TTC549 (cell line): Measurements from ENCODE around the gene CNTN1.
"Not testable (repeated sequence)": the region's sequence is repeated elsewhere in the genome, so short reads cannot be mapped to it uniquely, and the experiment has no call there.

ENCODE experiments used
- FAIRE-seq: peaks from 2 replicates; lab custom pipeline; 2012; peaks lifted over from hg19 to GRCh38; lab: Jason Lieb, UNC

The CNTN1 gene

DNA sequence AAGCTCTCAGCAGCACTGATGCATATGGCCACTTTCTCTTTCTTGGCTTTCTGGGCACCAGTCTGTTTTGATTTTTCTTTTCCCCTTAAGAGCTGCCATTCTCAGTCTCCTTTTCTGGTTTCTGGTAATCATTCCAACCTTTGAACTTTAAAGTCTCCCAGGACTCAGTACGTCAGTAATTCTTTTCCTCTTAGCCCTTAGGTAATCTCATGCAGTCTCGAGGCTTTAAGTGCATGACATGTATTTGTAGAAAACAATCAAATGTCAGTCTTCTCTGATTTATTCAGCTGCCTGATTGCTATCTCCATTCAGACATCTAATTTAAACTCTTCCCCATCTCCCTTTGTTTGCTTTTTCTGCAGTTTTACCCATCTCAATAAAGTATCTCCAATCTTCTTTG lies 356.8 kb downstream of the CNTN1 start:
- no peak for FAIRE-seq

DNA sequence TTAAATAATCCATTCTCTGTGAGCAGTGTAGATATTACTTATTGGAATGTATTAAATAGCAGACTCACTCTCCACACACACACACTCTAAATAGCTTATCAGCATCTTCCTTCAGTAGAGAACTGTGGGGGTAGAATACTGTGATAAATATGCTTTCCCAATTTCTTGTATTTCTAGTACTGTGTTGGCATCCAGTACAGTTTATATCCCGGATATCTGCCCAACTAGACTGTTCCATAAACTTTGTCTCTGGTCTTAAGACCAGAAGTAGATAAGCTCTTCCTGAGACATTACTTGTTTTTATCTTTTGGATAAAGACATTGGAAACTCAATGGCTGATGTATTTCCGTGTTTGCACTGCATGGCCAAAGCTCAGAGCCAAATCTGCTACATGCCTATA lies 359.7 kb downstream of the CNTN1 start:
- FAIRE-seq: no peak

DNA sequence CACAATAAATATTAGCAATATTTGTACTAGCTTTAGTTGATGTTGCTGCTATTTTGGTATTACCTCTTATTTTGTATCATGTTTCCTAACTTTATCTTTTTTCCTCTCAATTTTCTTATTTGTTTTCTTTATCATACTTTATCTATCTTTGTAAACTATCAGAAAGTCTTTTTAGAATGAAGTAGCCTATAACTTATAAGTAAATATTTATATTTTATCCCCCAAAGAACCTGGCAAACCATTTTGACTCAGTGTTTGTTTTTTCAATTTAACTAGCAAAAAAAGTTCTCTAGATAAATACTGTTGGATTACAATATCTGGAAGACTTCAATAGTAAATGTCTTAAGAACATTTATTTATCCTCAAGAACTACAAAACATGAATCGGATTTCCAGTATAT lies 360.2 kb downstream of the CNTN1 start:
- no peak for FAIRE-seq

DNA sequence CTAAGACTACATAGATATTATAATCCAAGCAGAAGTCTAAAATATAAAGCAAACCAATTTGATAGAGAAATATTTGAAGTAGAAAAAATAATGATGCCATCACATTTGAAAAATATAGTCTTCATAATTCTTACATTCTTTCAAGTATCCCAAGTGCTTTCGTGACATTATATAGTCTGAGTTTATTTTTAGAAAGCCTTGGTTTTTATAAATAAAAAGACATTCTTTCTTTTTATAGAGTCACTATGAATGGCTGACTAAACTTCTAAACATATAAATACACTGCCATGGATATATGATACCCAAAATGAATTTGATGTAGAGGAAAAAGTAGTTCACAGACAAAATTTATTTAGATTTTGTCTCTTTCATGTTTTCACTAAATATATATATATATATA lies 360.8 kb downstream of the CNTN1 start:
- no peak for FAIRE-seq

DNA sequence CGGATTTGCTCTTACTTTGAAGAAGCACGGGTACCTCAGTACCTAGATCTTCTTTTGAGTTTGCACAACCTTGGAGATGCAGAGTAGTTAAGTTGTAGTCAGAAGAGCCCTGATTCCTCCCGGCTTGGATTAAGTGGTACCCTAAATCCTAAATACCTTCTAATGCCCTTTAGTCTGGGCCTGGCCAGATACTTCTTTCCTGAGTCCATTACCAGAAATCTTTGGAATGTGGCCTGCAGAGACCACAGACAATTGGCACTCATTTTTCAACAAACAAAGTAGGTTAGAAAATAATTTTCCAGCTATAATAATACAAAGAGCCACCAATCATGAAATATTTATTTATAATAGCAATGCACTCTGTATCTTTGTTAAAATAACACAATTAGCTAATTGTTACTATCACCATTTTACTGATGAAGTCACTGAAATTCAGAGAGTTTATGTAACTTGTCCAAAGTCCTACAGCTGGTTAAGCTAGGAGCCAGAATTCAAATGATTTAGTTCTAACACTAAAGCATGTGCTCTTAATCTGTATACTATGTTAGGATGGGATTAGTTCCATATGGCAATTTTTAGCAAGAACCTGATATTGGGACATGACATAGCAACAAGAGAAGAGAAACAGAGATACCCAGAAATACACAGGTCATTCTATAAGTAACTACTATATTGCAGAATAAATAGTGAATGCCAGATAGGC lies 363.8 kb downstream of the CNTN1 start:
- no peak for FAIRE-seq

DNA sequence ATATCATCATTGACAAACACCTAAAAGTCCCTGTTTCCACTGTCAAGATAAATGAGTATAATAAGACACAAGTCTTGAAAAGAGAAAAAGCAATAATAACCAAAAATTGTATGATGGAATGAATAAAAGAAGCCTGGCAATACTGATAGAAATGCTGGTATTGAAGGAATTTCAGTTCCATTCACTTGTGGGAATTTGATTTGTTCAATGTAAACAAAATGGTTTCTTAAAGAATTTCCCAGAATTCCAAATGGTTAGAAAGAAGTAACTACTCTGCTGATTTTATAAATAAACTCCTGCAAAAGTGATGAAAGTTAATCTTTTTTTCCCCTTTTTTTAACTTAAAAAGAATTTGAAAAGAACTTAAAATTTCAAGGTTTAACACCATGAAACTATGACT lies 366.0 kb downstream of the CNTN1 start:
- no peak for FAIRE-seq

DNA sequence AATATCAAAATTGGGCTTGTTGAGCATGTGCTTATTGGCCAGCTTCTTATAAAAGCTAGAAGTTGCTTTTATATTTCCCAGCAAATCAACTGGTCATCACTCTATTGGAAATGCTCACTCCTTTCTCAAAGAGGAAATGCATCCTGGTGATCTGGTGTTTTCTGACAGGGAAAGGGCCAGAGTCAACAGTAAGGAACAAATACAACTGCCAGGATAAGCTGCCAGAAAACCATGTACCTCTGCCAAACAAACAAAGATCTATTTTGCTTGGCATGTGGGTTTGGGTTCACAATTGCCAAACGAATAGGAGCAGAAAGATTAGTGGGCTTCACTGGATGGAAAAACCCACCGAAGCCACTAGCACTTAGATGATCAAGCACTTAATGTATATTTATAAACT lies 369.0 kb downstream of the CNTN1 start:
- FAIRE-seq: no peak

DNA sequence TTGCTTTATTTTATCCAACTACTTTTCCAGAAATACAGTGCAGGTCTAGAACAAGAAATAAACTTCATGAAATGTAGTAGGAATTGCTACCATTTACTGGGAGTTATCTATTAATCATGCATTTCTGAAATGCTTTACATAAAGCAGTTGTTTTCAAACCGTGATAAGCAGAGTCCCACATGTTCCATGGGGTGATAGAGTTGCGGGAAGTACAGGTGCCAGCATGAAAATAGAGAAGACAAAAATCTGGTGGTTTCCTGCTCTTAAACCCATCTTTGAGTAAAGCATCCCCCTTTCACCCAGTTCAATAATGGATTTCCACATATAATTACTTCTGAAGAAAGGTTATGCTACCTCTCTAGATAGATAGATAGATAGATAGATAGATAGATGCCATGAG lies 372.2 kb downstream of the CNTN1 start:
- no peak for FAIRE-seq

DNA sequence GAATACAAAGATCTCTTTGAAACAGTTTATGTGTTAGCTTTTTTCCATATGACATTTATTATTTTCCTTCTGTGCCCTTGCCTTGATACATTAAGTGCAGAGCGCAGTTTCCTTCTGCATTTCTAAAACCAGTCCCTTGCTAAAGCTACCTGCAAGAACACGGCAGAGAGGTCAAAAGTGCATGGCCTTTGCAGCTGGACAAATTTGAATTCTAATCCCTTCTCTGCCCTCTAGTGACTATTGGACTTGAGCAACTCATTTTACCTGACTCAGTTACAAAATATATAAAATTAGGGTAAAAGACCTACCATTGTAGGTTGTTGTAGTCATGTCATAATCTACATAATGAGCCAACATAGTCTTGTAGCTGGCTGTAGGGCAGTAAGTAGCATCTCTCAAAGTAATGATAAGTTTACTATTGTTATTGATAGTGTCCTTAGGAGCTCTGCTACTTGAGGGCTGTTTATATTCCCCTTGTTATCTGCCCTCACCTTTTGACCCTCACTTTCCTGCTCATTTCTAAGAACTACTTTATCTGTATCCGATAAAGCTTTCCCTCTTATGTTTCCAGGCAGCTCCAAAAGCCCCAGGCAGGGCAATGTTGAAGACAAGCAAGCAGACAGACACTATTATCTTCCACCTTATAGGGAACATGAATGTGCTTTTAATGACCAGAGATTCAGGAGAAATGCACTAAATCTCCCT lies 375.9 kb downstream of the CNTN1 start:
- no peak for FAIRE-seq

DNA sequence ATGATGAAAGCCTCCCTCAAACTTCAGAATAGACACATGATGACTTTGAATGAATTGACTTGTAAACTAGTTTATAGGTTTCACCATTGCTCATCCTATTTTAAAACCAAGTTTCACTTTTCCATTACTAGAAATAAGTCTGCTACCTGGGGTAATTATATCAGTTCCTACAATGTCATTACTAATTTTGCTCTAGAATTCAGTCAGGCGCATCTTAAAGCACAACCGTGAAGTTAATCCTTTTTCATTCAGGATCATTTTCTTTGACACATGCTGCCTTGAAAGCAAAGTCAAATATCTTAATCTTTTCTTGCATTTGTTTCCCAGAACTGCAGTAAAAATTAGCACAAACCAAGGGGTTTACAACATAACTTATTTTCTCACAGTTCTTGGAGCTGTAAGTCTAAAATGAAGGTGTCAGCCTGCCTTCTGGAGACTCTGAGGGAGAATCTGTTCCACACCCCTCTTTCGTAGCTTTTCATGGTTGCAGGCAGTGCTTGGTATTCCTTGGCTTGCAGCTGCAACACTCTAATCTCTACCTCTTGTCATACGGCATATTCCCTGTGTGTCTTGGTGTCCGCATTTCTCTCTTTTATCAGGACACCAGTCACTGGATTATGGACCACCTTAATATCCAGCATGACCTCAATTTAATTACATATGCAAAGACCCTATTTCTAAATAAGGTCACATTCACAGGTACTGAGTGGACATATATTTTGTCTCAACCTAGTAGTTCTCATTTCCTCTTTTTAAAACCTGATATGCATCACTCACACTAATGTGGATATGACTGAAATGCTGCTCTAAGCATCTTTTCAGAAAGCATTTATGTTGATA lies 381.6 kb downstream of the CNTN1 start:
- no peak for FAIRE-seq

DNA sequence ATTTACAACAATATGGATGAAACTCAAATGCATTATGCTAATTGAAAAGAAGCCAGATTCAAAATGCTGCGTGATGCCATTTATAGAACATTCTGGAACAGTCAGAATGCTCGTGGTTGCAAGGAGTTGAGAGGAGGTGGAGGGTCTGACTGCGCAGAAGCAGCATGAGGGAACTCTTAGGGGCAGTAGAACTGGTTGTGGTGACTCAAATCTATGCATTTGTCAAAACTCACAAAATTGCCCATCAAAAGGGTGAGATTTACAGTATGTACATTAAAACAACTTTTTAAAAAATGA lies 382.2 kb downstream of the CNTN1 start:
- FAIRE-seq: no peak

DNA sequence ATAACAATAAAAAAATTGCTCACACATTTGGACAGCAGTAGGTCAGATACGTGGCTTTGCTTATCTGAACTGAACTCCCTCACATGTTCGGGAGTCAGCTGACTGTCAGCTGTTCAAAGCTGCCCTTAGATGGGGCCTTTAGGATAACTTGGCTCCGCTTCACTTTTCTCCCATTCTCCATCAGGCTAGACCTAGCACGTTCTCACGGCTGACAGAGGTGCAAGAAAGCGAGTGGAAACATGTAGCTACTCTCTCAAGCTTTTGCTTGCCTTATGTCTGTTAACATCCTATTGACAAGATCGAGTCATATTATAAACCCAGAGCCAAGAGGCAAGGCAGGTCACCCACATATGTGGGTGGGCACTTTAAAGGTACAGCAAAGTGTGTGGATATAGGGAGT lies 383.9 kb downstream of the CNTN1 start:
- FAIRE-seq: no peak

DNA sequence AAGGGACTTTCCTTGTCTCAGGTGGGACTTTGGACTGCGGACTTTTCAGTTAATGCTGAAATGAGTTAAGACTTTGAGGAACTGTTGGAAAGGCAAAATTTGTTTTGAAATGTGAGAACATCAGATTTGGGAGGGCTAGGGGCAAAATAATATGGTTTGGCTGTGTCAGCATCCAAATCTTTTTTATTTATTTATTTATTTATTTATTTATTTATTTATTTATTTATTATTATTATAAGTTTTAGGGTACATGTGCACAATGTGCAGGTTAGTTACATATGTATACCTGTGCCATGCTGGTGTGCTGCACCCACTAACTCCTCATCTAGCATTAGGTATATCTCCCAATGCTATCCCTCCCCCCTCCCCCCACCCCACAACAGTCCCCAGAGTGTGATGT lies 389.0 kb downstream of the CNTN1 start:
- not testable (repeated sequence) for FAIRE-seq

DNA sequence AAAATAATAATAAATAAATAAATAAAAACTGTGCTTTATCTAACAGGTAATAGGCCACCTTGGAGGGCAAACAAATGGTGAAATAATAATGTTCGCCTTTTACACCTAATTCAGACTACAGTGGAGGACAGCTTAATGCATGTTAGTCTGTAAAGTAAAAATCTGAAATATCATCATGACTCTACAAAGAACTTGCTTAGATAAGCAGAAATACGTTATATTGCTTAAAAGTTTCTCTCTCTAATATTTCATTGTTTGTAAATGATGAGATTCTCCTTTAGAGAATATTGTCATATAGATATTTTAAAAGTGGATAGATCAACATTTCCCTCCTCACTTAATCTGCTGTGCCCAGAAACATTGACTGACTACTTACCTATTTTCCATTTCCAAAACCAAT lies 397.2 kb downstream of the CNTN1 start:
- no peak for FAIRE-seq

DNA sequence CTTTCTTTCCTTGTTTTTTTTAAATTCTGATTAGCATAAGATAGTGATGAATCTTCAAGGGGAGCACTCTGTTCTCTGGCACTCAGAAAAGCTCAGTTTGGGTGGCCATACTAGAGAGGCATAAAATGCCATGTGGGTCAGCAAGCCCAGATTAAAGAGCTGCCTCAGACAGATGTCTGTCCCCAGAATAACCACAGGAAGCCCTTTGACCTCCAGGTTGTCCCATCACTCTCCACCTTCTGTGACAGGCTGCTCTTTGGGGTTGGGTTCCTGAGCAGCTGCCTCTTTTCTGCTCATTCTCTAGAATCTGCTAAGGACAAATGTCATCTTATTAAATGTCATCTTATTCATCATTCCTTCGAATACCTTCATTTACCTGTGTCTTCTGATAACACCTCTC lies 399.9 kb downstream of the CNTN1 start:
- FAIRE-seq: no peak

DNA sequence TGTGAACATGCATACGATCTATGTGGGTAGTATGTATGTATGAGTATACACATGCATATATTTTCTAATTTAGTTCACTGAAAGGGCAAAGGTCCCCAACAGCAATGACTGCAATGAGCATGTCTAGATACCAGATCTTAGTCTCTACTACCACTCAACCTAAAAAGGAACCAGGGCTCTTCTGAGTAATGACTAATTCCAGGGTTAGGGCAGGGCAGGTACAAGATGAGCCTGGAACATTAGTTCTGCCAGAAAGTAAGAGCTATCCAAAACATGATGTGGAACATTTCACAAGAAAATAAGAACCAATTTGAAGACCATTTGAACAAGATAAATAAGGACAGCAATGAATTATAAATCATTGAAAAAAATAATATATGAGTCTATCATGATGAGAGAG lies 404.6 kb downstream of the CNTN1 start:
- no peak for FAIRE-seq

DNA sequence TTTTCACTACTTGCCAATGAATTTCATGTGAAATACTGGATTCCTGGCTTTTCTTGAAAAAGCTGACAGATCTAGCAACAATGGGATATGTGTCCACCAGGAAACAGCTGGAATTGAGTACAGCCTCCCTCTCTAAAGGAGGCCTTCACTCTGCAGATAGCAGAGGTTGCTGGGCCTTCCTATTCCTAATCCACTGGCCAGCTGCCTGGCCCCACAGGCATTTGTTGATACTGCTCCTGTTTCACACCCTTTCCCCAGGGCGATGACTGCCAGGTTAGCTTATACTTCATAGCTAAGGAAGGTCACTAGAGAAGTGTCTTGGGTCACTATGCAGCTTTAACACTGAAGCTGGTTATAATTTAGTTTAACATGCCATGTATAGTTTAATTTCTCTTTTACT lies 408.3 kb downstream of the CNTN1 start:
- FAIRE-seq: no peak

DNA sequence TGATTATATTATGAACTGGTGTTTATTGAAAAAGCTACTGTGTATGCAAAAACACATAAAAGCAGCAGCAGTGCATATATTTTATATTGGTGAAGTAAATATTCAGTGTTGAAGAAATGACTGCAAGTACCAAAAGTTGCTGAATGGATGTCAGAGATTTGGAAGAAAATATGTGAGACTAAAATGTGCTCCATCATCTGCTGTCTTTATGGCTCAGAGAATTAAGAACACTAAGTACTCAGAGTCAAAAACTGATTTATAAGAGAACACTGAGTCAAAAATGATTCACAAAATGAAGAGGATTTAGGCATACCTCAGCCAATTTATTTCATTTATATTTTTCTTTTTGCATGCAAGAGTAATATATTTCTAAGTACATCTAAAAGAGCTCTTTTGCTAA lies 409.6 kb downstream of the CNTN1 start:
- no peak for FAIRE-seq

DNA sequence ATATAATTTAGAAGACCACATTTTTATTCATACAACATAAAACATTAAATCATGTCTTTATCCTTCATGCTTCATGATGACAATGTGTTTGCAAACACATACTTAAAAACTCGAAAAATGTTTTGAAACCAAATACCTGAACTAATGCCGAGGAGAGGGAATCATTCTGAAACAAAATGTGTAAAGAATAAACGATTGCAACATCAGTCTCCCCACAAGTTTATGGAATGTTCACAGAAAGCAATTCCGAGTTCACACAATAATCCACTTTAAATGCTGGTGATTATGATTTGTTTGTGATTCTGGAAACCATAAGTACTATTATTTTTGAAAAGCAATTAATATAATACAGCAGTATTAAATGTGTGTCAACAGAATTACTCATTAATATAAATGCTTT lies 411.4 kb downstream of the CNTN1 start:
- no peak for FAIRE-seq

DNA sequence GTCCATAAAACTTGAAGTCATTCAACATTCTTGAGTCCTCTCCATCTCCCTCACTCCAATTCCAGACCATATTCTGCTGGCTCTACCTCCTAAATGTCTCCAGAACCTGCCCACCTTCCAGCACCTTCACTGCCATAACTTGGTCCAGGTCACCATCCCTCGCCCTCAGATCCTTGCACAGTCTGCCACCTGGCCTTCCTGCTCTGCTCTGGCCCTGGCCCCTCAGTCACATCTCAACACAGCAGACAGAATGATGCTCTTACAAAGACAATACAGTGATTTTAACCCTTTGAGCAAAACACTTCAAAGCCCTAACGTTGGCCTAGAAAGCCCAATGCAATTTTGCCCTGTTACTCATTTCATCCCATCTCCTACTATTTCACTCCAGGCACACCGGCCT lies 414.1 kb downstream of the CNTN1 start:
- FAIRE-seq: no peak

DNA sequence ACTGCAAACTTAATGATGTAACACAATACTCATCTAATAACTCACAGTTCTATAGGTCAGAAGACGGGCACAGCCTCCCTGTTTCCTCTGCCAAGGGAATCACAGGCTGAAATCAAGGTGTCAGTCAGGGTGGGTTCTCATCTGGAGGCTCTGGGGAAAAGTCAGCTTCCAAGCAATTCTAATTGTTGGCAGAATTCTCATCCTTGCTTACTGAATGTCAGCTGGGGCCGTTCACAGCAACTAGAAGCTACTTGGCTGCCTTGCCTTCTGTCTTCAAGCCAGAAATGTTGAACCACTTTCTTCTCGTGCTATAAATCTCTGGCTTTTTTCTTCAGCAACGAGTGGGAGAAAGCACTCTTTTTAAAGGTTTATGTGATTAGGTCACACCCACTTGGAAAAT lies 415.8 kb downstream of the CNTN1 start:
- FAIRE-seq: no peak

DNA sequence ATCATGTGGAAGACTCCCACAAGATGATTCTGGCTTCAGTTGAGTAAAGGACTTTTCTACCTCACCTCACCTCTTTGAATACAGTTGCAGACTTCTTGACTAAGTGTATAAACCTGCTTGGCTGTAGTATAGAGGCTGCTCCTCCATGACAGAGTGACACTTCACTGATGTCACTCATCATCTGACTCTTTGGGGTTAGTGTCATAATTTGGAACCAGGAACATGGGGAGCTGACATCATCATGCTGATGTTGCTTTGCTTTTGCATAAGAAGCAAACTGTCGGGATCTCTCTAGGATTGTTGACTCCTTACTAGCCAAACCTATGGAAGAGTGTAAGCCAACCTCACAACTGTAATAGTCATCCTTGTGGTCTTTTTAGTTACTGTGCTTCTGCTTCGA lies 420.7 kb downstream of the CNTN1 start:
- no peak for FAIRE-seq

DNA sequence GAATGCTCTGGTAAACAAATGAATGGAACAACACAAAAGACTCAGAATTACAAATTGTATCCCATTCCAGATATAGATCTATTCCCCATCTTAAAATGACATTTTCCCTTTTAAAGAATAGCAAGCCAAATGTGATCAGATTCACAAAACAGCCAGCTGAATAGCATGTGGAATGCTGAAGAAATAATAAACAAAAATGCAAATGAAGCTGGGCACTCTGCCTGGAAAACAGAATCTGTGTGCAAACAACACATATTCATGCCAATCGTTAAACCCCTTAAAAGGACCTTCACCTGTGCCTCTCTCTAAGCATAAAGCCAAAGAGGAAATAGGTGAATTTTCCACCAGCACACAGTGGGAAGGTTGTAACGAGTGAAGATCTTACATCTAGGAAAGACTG lies 428.0 kb downstream of the CNTN1 start:
- no peak for FAIRE-seq

DNA sequence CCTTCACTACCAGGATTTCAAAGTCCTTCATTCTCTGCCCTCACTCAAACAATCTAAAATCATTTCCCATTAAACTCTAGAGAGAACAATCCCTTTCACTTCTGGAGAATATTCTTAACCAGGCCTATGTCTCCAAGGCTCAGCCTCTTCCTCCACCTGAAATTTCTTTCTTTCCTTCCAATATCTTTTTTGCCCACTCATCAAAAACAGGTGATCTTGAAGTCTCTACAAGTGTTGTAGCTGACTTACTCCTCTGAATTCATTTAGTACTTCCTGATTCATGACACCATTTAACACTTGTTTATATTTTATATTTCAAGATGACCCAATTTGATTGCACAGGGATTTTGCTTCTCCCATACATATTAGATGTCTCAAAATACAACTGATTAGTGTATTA lies 429.1 kb downstream of the CNTN1 start:
- no peak for FAIRE-seq
